HG02588 (cell line): Measurements from ENCODE around the gene GAB2.

Experiments used
- ATAC-seq: cut with Tn5 transposase; IDR thresholded peaks from one replicate; pipeline ENCODE4 v1.9.1; 2021; ENCODE audit warnings: mild to moderate bottlenecking, moderate library complexity; ENCODE audit not compliant: unreplicated experiment

GAB2 gene

GRCh38 chr11:78170413-78170812 lies 247.2 kb downstream of the GAB2 start:
- ATAC-seq = no peak

DNA sequence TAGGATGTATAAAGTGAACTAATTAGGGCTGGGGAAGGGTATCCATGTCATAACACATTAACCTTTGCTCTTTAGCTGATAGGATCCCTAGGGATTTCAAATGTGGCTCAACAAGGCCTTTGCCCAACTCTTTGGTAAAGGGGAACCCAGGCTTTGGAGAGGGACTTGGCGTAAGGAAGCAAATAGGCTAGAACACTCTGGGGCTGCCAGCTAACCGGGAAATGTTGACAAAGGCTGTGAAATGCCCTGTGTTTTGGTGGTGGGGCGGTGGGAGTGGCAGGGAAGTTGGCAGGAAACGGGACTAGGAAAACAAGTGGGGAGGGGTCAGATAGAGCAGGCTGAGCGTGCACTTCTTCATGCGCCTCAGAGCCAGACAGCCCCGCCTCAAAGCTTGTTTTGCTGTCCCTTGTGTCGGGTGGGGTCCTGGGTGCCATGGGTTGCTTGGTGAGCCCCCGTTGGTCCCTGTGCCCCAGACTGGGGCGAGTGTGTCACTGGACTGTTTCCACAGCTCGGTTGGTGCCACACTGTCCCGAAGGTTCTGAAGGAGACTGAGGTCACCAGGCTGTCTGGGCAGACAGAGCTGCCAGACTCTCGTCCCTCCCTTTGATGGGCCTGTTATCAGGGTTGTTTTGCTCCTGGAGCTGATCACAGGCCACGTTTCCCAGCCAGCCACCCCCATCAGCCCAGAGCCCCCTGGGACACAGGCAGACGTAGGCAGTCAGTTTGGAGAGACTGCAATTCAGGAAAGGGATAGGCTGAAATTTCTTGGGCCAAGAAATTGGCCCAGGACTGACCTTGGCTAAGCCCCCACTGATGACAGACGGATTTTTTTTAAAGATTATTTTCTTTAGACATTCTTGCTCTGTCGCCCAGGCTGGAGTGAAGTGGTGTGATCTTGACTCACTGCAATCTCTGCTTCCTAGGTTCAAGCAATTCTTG lies 248.8 kb downstream of the GAB2 start:
- no peak for ATAC-seq

GRCh38 chr11:78166855-78167469 lies 250.7 kb downstream of the GAB2 start:
- no peak for ATAC-seq
